Putamen (tissue), 1 donor: ENCODE results near the gene CARS2.
A peak's percentile ranks its signal among the peaks of the same experiment; 100 is the strongest.
"Not testable (repeated sequence)": the region's sequence is repeated elsewhere in the genome, so short reads cannot be mapped to it uniquely, and the experiment has no call there.

Experiments
- DNase-seq: peaks from one replicate; pipeline ENCODE4 v3.0.0-alpha.2; 2016; ENCODE audit warnings: low spot score

CARS2 gene, protein sequence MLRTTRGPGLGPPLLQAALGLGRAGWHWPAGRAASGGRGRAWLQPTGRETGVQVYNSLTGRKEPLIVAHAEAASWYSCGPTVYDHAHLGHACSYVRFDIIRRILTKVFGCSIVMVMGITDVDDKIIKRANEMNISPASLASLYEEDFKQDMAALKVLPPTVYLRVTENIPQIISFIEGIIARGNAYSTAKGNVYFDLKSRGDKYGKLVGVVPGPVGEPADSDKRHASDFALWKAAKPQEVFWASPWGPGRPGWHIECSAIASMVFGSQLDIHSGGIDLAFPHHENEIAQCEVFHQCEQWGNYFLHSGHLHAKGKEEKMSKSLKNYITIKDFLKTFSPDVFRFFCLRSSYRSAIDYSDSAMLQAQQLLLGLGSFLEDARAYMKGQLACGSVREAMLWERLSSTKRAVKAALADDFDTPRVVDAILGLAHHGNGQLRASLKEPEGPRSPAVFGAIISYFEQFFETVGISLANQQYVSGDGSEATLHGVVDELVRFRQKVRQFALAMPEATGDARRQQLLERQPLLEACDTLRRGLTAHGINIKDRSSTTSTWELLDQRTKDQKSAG

DNA sequence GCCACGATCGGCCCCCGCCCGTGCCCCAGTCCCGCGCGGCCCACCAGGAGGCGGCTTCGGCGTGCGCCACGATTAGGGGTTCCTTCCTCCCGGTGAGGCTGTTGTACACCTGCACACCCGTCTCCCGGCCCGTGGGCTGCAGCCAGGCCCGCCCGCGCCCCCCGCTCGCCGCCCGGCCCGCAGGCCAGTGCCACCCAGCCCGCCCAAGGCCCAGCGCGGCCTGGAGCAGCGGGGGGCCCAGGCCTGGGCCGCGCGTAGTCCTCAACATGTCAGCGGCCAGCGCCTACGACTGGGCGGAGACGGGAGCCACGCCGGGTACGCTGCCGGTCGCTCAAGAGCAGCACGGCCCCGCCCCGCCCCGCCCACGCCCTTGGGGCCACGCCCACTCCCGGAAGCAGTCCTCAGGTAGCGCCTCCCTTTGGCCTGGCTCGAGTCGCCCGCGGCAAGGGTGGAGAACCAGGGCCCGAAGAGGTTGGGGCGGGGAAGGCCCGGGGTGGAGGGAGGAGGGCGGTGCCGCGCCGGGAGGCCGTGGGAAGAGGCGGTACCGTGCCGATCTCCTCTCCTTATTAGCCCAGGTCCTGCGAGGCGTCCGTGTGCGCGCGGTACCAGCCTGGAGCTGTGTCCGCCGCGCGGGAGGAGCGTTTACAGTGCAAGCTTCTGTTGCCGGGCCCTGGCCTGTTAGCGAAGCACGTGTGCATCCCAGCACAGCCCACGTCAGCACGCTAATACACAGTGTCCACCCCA is at the start of gene CARS2:
Gene CARS2, minus strand, starts transcription at position 291 of the 744 bp plus-strand sequence. Its CDS starts 23 bp downstream, at position 268.
- peak; percentile 93 for DNase-seq

DNA sequence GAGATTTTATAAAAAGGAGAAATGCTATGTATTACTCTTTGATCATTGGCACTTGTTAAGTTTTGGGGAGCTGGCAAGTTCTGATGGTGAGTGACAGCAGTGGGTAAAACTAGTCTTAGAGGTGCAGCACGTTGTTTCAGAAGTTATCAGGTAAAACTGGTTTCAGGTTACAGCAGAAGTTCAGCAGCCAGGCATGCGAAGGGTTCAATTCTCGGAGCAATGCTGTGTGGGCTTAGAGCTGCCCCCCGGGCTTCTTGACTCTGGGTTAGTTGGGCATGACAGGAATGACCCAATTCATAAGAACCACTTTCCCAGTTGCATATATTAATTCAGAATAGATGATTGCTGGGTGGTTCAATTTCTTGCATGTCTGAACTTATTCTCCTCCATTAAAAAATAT is 42.4 kb upstream of the CARS2 start:
- no peak for DNase-seq

DNA sequence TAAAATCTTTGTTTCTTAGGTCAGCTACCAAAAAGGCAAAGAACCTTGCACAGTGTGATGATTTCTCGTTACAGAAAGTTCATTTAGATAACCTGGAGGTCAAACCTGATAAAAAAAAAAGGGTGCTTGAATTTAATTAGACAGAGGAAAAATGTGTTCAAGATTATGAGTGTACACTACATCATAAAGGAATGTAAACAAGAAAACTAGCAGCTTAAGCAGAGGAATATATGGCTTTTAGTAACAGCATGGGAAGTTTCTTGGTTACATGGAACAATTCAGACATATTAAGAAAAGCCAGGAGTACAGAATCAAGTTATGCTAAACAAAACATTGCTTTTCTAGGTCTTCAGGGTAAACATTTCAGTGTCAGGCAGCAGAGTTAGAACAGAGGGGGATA is 40.5 kb upstream of the CARS2 start:
- no peak for DNase-seq

GRCh38 chr13:110743687-110744086 is 37.8 kb upstream of the CARS2 start:
- DNase-seq: no peak

GRCh38 chr13:110737555-110737954 is 31.6 kb upstream of the CARS2 start:
- no peak for DNase-seq

- DNase-seq: no peak
Measured at GRCh38 chr13:110734561-110734960, 28.6 kb upstream of the CARS2 start.

- no peak for DNase-seq
Measured at GRCh38 chr13:110731072-110731471, 25.2 kb upstream of the CARS2 start.

DNA sequence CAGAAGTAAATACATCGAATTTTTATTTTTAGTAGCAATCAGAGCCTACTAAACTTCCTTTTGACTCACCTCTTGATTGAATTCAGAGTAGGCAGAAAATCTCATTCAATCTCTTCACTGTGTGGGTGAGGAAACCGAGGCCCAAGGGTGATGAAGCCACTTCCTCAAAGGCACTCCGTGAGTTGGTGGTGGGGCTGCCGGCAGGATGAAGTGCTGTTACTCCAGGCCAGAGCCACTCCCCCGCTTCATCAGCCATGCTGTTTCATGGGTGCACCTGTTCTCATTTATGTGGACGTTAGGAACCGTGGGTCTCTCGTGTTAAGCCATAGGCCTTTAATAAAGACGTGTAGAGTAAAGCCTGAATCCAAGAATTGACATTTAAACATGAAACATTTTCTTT is 20.8 kb upstream of the CARS2 start:
- no peak for DNase-seq

- not testable (repeated sequence) for DNase-seq
Measured at GRCh38 chr13:110726153-110726552, 20.2 kb upstream of the CARS2 start.

- no peak for DNase-seq
Measured at GRCh38 chr13:110723598-110723997, 17.7 kb upstream of the CARS2 start.

GRCh38 chr13:110722971-110723370 is 17.1 kb upstream of the CARS2 start:
- no peak for DNase-seq

GRCh38 chr13:110719036-110719710 is 13.3 kb upstream of the CARS2 start:
- DNase-seq: no peak

- no peak for DNase-seq
Measured at GRCh38 chr13:110716247-110716515, 10.3 kb upstream of the CARS2 start.

GRCh38 chr13:110715395-110716246 is 9.7 kb upstream of the CARS2 start:
- DNase-seq: peak; percentile 100

GRCh38 chr13:110714797-110715394 is 9.0 kb upstream of the CARS2 start:
- DNase-seq: peak; percentile 60

DNA sequence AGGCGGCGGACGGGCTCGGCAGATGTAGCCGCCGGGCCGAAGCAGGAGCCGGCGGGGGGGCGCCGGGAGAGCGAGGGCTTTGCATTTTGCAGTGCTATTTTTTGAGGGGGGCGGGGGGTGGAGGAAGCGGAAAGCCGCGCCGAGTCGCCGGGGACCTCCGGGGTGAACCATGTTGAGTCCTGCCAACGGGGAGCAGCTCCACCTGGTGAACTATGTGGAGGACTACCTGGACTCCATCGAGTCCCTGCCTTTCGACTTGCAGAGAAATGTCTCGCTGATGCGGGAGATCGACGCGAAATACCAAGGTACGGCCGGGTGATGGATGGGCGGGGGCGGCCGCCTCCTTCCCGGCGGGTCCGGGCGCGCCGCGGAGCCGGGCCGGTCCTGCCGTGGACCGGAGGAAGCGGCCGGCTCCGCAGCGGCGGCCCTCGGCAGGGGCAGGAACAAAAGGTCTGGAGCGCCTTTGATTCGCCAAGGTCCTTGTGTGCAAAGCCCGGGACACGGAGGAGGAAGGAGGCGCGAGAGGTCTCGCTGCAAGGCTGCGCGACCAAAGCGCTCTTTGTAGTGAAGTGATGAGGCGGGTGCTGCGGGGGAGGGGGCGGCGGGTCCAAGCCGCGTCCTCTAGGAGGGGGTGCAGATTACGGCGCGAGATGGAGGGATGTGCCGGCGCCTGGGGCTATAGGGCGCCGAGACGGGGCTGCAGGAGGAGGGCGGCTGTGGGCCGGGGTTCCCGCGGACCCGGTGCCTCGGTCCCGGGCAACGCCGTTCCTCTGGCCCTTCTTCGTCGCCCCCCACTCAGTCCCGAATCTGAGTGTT is 8.3 kb upstream of the CARS2 start:
- DNase-seq: peak; percentile 66

GRCh38 chr13:110713642-110713952 is 7.7 kb upstream of the CARS2 start, which contains the start of gene ING1:
Gene ING1 (plus strand): TSS chr13:110713700. CDS start chr13:110714150, 450 bp downstream.
- no peak for DNase-seq

GRCh38 chr13:110712849-110713641 is 7.1 kb upstream of the CARS2 start:
- DNase-seq: peak; percentile 99

DNA sequence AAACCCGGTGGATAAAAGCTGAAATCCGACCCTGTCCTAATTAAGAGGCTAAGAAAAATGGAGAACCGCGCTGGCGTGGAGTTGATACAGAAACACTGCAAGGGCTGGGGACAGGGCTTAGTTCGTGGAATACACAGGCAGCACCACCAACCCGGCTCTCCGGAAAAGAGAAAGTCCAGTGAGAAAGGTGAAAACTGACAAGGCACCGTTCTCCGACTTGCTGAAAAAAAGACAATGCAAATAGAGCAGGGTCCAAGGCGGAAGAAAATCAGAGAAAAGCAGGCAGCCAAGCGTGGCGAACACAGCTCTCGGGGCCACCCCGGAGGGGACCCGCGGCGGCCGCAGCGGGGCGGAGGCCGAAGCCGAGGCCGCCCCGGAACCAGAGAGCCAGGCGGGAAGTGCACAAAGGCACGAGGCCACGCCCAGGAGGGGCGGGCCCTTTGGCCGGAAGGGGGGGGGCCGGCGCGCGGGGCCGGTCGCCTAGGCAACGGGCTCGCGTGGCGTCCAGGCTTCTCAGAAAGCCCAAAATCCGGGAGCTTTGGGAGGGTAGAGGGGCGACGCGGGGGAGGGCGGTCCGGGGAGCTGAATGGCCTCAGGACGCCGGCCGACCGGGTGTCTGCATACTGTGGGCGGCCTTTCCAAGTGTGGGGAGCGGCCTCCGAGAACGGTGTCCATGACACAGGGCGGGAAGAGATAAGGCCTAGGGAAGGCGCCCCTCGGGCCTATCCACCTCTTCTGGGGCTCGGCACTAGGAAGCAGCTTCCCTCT is 6.3 kb upstream of the CARS2 start:
- peak; percentile 92 for DNase-seq
